Kasumi-1 (cell line): ENCODE data around the gene SPDYE18.
"Not testable (repeated sequence)": the region's sequence is repeated elsewhere in the genome, so short reads cannot be mapped to it uniquely, and the experiment has no call there.

ENCODE experiments used
- DNase-seq, 2 experiments: peaks; one replicate each; lab custom pipeline; 2025; lab: John Stamatoyannopoulos, UW

The SPDYE18 gene

GRCh38 chr7:77005461-77006057, 56.8 kb downstream of the SPDYE18 start:
- not testable (repeated sequence) for DNase-seq

GRCh38 chr7:77004151-77004550, 58.2 kb downstream of the SPDYE18 start:
- DNase-seq = not testable (repeated sequence)

GRCh38 chr7:77003241-77003640, 59.1 kb downstream of the SPDYE18 start:
- not testable (repeated sequence) for DNase-seq

GRCh38 chr7:77002678-77003233, 59.6 kb downstream of the SPDYE18 start:
- not testable (repeated sequence) for DNase-seq

DNA sequence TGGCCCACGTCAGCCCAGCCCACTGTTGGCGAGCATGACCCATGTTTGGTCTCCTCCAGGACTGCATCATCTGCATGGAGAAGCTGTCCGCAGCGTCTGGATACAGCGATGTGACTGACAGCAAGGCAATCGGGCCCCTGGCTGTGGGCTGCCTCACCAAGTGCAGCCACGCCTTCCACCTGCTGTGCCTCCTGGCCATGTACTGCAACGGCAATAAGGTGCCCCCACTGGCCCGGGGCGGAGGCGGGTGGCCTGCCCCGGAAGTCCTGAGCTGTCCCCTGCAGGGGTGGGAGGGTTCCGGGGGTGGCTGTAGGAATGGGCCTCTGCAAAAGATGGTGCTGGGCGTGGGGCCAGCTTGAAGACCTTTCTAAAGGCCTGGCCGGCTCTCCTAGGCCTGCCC, 60.3 kb downstream of the SPDYE18 start:
- not testable (repeated sequence) for DNase-seq
